ENCODE data around the gene CDC73. TPM values are rescaled to one million over a fixed set of nuclear protein-coding genes. Genes with fewer than 3 reads are reported as not detected.
A peak's percentile ranks its signal among the peaks of the same experiment; 100 is the strongest.

CDC73 gene
- polyA plus RNA-seq, 2 donors, result 6.2 to 14.5 TPM

GRCh38 chr1:193237381-193237978 lies 115.6 kb downstream of the CDC73 start:
- Histone ChIP-seq H3K4me3 (ENCODE audit: low read depth in 1 of 2, low read length in 2 of 2) (no peak overlapping the region), H3K27ac (ENCODE audit: low read depth in 2 of 2, low read length in 1 of 2) (no peak overlapping the region), H3K36me3 (ENCODE audit: control insufficient read depth in 2 of 2, insufficient read depth in 2 of 2, low read length in 1 of 2) (peaks cover 0 to 3% of the 10 kb centered on the region in 2 donors), H3K9me3 (ENCODE audit: control insufficient read depth in 2 of 2, insufficient read depth in 1 of 2, low read depth in 1 of 2, low read length in 1 of 2) (no peaks in the 10 kb centered on the region), H3K4me1 (ENCODE audit: control insufficient read depth in 2 of 2, insufficient read depth in 2 of 2, low read length in 1 of 2) (peaks cover 0 to 2% of the 10 kb centered on the region in 2 donors), H3K27me3 (ENCODE audit: control insufficient read depth in 1 of 2, insufficient read depth in 2 of 2, low read length in 2 of 2) (no peaks in the 10 kb centered on the region)
- 92 to 94% methylated on average over 15 of the region's 15 CpGs for WGBS, 2 donors

- H3K36me3 ChIP-seq (ENCODE audit: control insufficient read depth in 2 of 2, insufficient read depth in 2 of 2, low read length in 1 of 2), result peaks cover 0 to 3% of the 10 kb centered on the region in 2 donors
- H3K9me3 ChIP-seq (ENCODE audit: control insufficient read depth in 2 of 2, insufficient read depth in 1 of 2, low read depth in 1 of 2, low read length in 1 of 2), result no peaks in the 10 kb centered on the region
- WGBS, 2 donors, result 96 to 100% methylated on average over 1 of the region's 1 CpG
- no peak overlapping the region for H3K4me3 ChIP-seq (ENCODE audit: low read depth in 1 of 2, low read length in 2 of 2)
- no peaks in the 10 kb centered on the region for H3K27me3 ChIP-seq (ENCODE audit: control insufficient read depth in 1 of 2, insufficient read depth in 2 of 2, low read length in 2 of 2)
- H3K4me1 ChIP-seq (ENCODE audit: control insufficient read depth in 2 of 2, insufficient read depth in 2 of 2, low read length in 1 of 2), result peaks cover 0 to 2% of the 10 kb centered on the region in 2 donors
- no peak overlapping the region for H3K27ac ChIP-seq (ENCODE audit: low read depth in 2 of 2, low read length in 1 of 2)
These were observed 118.8 kb downstream of the CDC73 start for GRCh38 chr1:193240609-193241008.

GRCh38 chr1:193241132-193241827 lies 119.4 kb downstream of the CDC73 start:
- Histone ChIP-seq H3K27ac (ENCODE audit: low read depth in 2 of 2, low read length in 1 of 2) (no peak overlapping the region), H3K27me3 (ENCODE audit: control insufficient read depth in 1 of 2, insufficient read depth in 2 of 2, low read length in 2 of 2) (no peaks in the 10 kb centered on the region), H3K36me3 (ENCODE audit: control insufficient read depth in 2 of 2, insufficient read depth in 2 of 2, low read length in 1 of 2) (peaks cover 0 to 3% of the 10 kb centered on the region in 2 donors), H3K4me3 (ENCODE audit: low read depth in 1 of 2, low read length in 2 of 2) (no peak overlapping the region), H3K4me1 (ENCODE audit: control insufficient read depth in 2 of 2, insufficient read depth in 2 of 2, low read length in 1 of 2) (peaks cover 0 to 2% of the 10 kb centered on the region in 2 donors), H3K9me3 (ENCODE audit: control insufficient read depth in 2 of 2, insufficient read depth in 1 of 2, low read depth in 1 of 2, low read length in 1 of 2) (no peaks in the 10 kb centered on the region)
- WGBS, 2 donors, result 89 to 91% methylated on average over 7 of the region's 7 CpGs

GRCh38 chr1:193242000-193242399 lies 120.2 kb downstream of the CDC73 start:
- H3K4me1 ChIP-seq (ENCODE audit: control insufficient read depth in 2 of 2, insufficient read depth in 2 of 2, low read length in 1 of 2), result peaks cover 0 to 2% of the 10 kb centered on the region in 2 donors
- WGBS, 2 donors, result 97 to 99% methylated on average over 4 of the region's 4 CpGs
- H3K36me3 ChIP-seq (ENCODE audit: control insufficient read depth in 2 of 2, insufficient read depth in 2 of 2, low read length in 1 of 2), result peaks cover 0 to 3% of the 10 kb centered on the region in 2 donors
- H3K27ac ChIP-seq (ENCODE audit: low read depth in 2 of 2, low read length in 1 of 2), result no peak overlapping the region
- no peak overlapping the region for H3K4me3 ChIP-seq (ENCODE audit: low read depth in 1 of 2, low read length in 2 of 2)
- no peaks in the 10 kb centered on the region for H3K27me3 ChIP-seq (ENCODE audit: control insufficient read depth in 1 of 2, insufficient read depth in 2 of 2, low read length in 2 of 2)
- no peaks in the 10 kb centered on the region for H3K9me3 ChIP-seq (ENCODE audit: control insufficient read depth in 2 of 2, insufficient read depth in 1 of 2, low read depth in 1 of 2, low read length in 1 of 2)

- H3K36me3 ChIP-seq (ENCODE audit: control insufficient read depth in 2 of 2, insufficient read depth in 2 of 2, low read length in 1 of 2), result no peaks in the 10 kb centered on the region
- H3K9me3 ChIP-seq (ENCODE audit: control insufficient read depth in 2 of 2, insufficient read depth in 1 of 2, low read depth in 1 of 2, low read length in 1 of 2), result no peaks in the 10 kb centered on the region
- H3K27ac ChIP-seq (ENCODE audit: low read depth in 2 of 2, low read length in 1 of 2), result no peak overlapping the region
- no peak overlapping the region for H3K4me3 ChIP-seq (ENCODE audit: low read depth in 1 of 2, low read length in 2 of 2)
- H3K27me3 ChIP-seq (ENCODE audit: control insufficient read depth in 1 of 2, insufficient read depth in 2 of 2, low read length in 2 of 2), result no peaks in the 10 kb centered on the region
- WGBS, 2 donors, result 98% methylated on average over 7 of the region's 7 CpGs
- no peaks in the 10 kb centered on the region for H3K4me1 ChIP-seq (ENCODE audit: control insufficient read depth in 2 of 2, insufficient read depth in 2 of 2, low read length in 1 of 2)
These were observed 127.4 kb downstream of the CDC73 start for GRCh38 chr1:193249187-193249586.

- Histone ChIP-seq H3K4me1 (ENCODE audit: control insufficient read depth in 2 of 2, insufficient read depth in 2 of 2, low read length in 1 of 2) (no peaks in the 10 kb centered on the region), H3K4me3 (ENCODE audit: low read depth in 1 of 2, low read length in 2 of 2) (no peak overlapping the region), H3K9me3 (ENCODE audit: control insufficient read depth in 2 of 2, insufficient read depth in 1 of 2, low read depth in 1 of 2, low read length in 1 of 2) (no peaks in the 10 kb centered on the region), H3K27ac (ENCODE audit: low read depth in 2 of 2, low read length in 1 of 2) (no peak overlapping the region), H3K36me3 (ENCODE audit: control insufficient read depth in 2 of 2, insufficient read depth in 2 of 2, low read length in 1 of 2) (no peaks in the 10 kb centered on the region), H3K27me3 (ENCODE audit: control insufficient read depth in 1 of 2, insufficient read depth in 2 of 2, low read length in 2 of 2) (no peaks in the 10 kb centered on the region)
- 75 to 86% methylated on average over 2 of the region's 2 CpGs for WGBS, 2 donors
These were observed 130.1 kb downstream of the CDC73 start for GRCh38 chr1:193251950-193252349.

GRCh38 chr1:193256019-193256418 lies 134.2 kb downstream of the CDC73 start:
- peaks cover 0 to 2% of the 10 kb centered on the region in 2 donors for H3K4me1 ChIP-seq (ENCODE audit: control insufficient read depth in 2 of 2, insufficient read depth in 2 of 2, low read length in 1 of 2)
- no peaks in the 10 kb centered on the region for H3K27me3 ChIP-seq (ENCODE audit: control insufficient read depth in 1 of 2, insufficient read depth in 2 of 2, low read length in 2 of 2)
- no peak overlapping the region for H3K27ac ChIP-seq (ENCODE audit: low read depth in 2 of 2, low read length in 1 of 2)
- no peaks in the 10 kb centered on the region for H3K9me3 ChIP-seq (ENCODE audit: control insufficient read depth in 2 of 2, insufficient read depth in 1 of 2, low read depth in 1 of 2, low read length in 1 of 2)
- H3K4me3 ChIP-seq (ENCODE audit: low read depth in 1 of 2, low read length in 2 of 2), result no peak overlapping the region
- H3K36me3 ChIP-seq (ENCODE audit: control insufficient read depth in 2 of 2, insufficient read depth in 2 of 2, low read length in 1 of 2), result peaks cover 0 to 2% of the 10 kb centered on the region in 2 donors

- no peaks in the 10 kb centered on the region for H3K9me3 ChIP-seq (ENCODE audit: control insufficient read depth in 2 of 2, insufficient read depth in 1 of 2, low read depth in 1 of 2, low read length in 1 of 2)
- WGBS, 2 donors, result 76 to 89% methylated on average over 2 of the region's 2 CpGs
These were observed 137.8 kb downstream of the CDC73 start for GRCh38 chr1:193259636-193260035.

GRCh38 chr1:193260056-193260745 lies 138.4 kb downstream of the CDC73 start:
- no peaks in the 10 kb centered on the region for H3K27me3 ChIP-seq (ENCODE audit: control insufficient read depth in 1 of 2, insufficient read depth in 2 of 2, low read length in 2 of 2)
- 77 to 78% methylated on average over 4 of the region's 4 CpGs for WGBS, 2 donors
- peak overlapping the region in 1 of 2 donors; percentile 57 for H3K27ac ChIP-seq (ENCODE audit: low read depth in 2 of 2, low read length in 1 of 2)

More at GRCh38 chr1:193259636-193260035, 137.8 kb downstream of the CDC73 start:
- Histone ChIP-seq H3K27me3 (ENCODE audit: control insufficient read depth in 1 of 2, insufficient read depth in 2 of 2, low read length in 2 of 2) (no peaks in the 10 kb centered on the region), H3K27ac (ENCODE audit: low read depth in 2 of 2, low read length in 1 of 2) (no peak overlapping the region), H3K4me1 (ENCODE audit: control insufficient read depth in 2 of 2, insufficient read depth in 2 of 2, low read length in 1 of 2) (peaks cover 0 to 2% of the 10 kb centered on the region in 2 donors), H3K36me3 (ENCODE audit: control insufficient read depth in 2 of 2, insufficient read depth in 2 of 2, low read length in 1 of 2) (peaks cover 0 to 2% of the 10 kb centered on the region in 2 donors), H3K4me3 (ENCODE audit: low read depth in 1 of 2, low read length in 2 of 2) (no peak overlapping the region)

More at GRCh38 chr1:193260056-193260745, 138.4 kb downstream of the CDC73 start:
- Histone ChIP-seq H3K9me3 (ENCODE audit: control insufficient read depth in 2 of 2, insufficient read depth in 1 of 2, low read depth in 1 of 2, low read length in 1 of 2) (no peaks in the 10 kb centered on the region), H3K4me1 (ENCODE audit: control insufficient read depth in 2 of 2, insufficient read depth in 2 of 2, low read length in 1 of 2) (peaks cover 0 to 2% of the 10 kb centered on the region in 2 donors), H3K4me3 (ENCODE audit: low read depth in 1 of 2, low read length in 2 of 2) (no peak overlapping the region), H3K36me3 (ENCODE audit: control insufficient read depth in 2 of 2, insufficient read depth in 2 of 2, low read length in 1 of 2) (peaks cover 0 to 2% of the 10 kb centered on the region in 2 donors)
